ENCODE measurements around the gene TMEM158.

The TMEM158 gene

GRCh38 chr3:45207446-45207845 lies 18.6 kb downstream of the TMEM158 start:
- Mint-ChIP-seq H3K36me3 (ENCODE audit: low read depth) (no peaks in the 10 kb centered on the region), H3K4me3 (no peak overlapping the region), H3K27ac (peak overlapping the region in 1 of 3 experiments; percentile 6), H3K27me3 (ENCODE audit: low read depth) (peaks cover 14% of the 10 kb centered on the region), H3K4me1 (peaks cover 31% of the 10 kb centered on the region), H3K9me3 (no peaks in the 10 kb centered on the region)
- TF ChIP-seq CTCF (IDR thresholded peaks at IDR 0.05; ENCODE audit: unreplicated experiment in 3 of 3), result no peak

GRCh38 chr3:45205126-45205525 lies 21.0 kb downstream of the TMEM158 start:
- no peak overlapping the region for H3K4me3 Mint-ChIP-seq
- H3K9me3 Mint-ChIP-seq, result no peaks in the 10 kb centered on the region
- H3K36me3 Mint-ChIP-seq (ENCODE audit: low read depth), result no peaks in the 10 kb centered on the region
- H3K4me1 Mint-ChIP-seq, result peaks cover 13% of the 10 kb centered on the region
- no peak overlapping the region for H3K27ac Mint-ChIP-seq
- no peak for TF ChIP-seq CTCF (IDR thresholded peaks at IDR 0.05; ENCODE audit: unreplicated experiment in 3 of 3)
- H3K27me3 Mint-ChIP-seq (ENCODE audit: low read depth), result peaks cover 8% of the 10 kb centered on the region

- TF ChIP-seq CTCF (IDR thresholded peaks at IDR 0.05; ENCODE audit: unreplicated experiment in 3 of 3), result no peak
- Mint-ChIP-seq H3K36me3 (ENCODE audit: low read depth) (no peaks in the 10 kb centered on the region), H3K4me3 (no peak overlapping the region), H3K27ac (peak overlapping the region in 1 of 3 experiments; percentile 49), H3K9me3 (no peaks in the 10 kb centered on the region), H3K27me3 (ENCODE audit: low read depth) (peaks cover 8% of the 10 kb centered on the region), H3K4me1 (peaks cover 17% of the 10 kb centered on the region)
Observed at GRCh38 chr3:45204136-45204535, 22.0 kb downstream of the TMEM158 start.

GRCh38 chr3:45199837-45200648 lies 26.0 kb downstream of the TMEM158 start:
- H3K27ac Mint-ChIP-seq, result peak overlapping the region in 1 of 3 experiments; percentile 17

GRCh38 chr3:45198264-45199260 lies 27.5 kb downstream of the TMEM158 start:
- peaks cover 5% of the 10 kb centered on the region for H3K4me1 Mint-ChIP-seq
- H3K9me3 Mint-ChIP-seq, result no peaks in the 10 kb centered on the region
- peaks cover 13% of the 10 kb centered on the region for H3K27me3 Mint-ChIP-seq (ENCODE audit: low read depth)
- H3K36me3 Mint-ChIP-seq (ENCODE audit: low read depth), result no peaks in the 10 kb centered on the region
- H3K4me3 Mint-ChIP-seq, result no peak overlapping the region
- no peak for TF ChIP-seq CTCF (IDR thresholded peaks at IDR 0.05; ENCODE audit: unreplicated experiment in 3 of 3)
- peak overlapping the region in 1 of 3 experiments; percentile 48 for H3K27ac Mint-ChIP-seq

More at GRCh38 chr3:45199837-45200648, 26.0 kb downstream of the TMEM158 start:
- no peak for TF ChIP-seq CTCF (IDR thresholded peaks at IDR 0.05; ENCODE audit: unreplicated experiment in 3 of 3)
- Mint-ChIP-seq H3K4me1 (peaks cover 12% of the 10 kb centered on the region), H3K27me3 (ENCODE audit: low read depth) (peaks cover 13% of the 10 kb centered on the region), H3K36me3 (ENCODE audit: low read depth) (no peaks in the 10 kb centered on the region), H3K9me3 (no peaks in the 10 kb centered on the region), H3K4me3 (no peak overlapping the region)

Data from nephron (organoid).